Endothelial cell of umbilical vein (primary cell): Measurements from ENCODE around the gene ZCWPW2. TPM values are rescaled to one million over a fixed set of nuclear protein-coding genes. Genes with fewer than 3 reads are reported as not detected.

ENCODE experiments used
- BruUV-seq: library from RNA; stranded (reverse); fragments of 400-500 nt; replicated peaks from 2 replicates; lab custom pipeline; 2021; lab: Mats Ljungman, UMichigan
- CTCF ChIA-PET: fragments of 300-600, 350-600 bp; sonication (Branson Sonifier 250); formaldehyde crosslinking; loops from one replicate; lab custom pipeline; 2021; ENCODE audit warnings: antibody characterized with exemption, inconsistent platforms; lab: Charles Lee
- POLR2A ChIA-PET: fragments of 300-600, 350-600 bp; sonication (Branson Sonifier 250); formaldehyde crosslinking; loops from one replicate; lab custom pipeline; 2021; ENCODE audit warnings: antibody characterized with exemption, inconsistent platforms; lab: Charles Lee
- DNase-seq: peaks from one replicate; pipeline ENCODE4 v3.0.0-alpha.2; 2011; ENCODE audit warnings: low read depth, low spot score
- FAIRE-seq: peaks from 2 replicates; lab custom pipeline; 2011; peaks lifted over from hg19 to GRCh38; lab: Jason Lieb, UNC
- H2AFZ ChIP-seq: 2 replicates; pipeline ENCODE4 v1.6.0; 2012; ENCODE audit warnings: low read depth, low read length, control low read depth, inconsistent platforms
- H3K27ac ChIP-seq: 2 replicates; pipeline ENCODE4 v1.5.1; 2011; ENCODE audit warnings: low read depth, mild to moderate bottlenecking, control low read depth, low read length, moderate library complexity; ENCODE audit not compliant: insufficient read depth
- H3K27me3 ChIP-seq, 2 experiments: 2 replicates each; pipeline versions ENCODE4 v1.6.0 to v1.6.1; 2011; ENCODE audit warnings: low read length in 2 of 2, mixed read lengths in 1 of 2; ENCODE audit not compliant: control insufficient read depth in 2 of 2, insufficient read depth in 2 of 2
- H3K36me3 ChIP-seq, 2 experiments: 2 replicates in 1 of 2; 3 replicates in 1 of 2; pipeline ENCODE4 v1.5.1; 2011; ENCODE audit warnings: low read length in 2 of 2, mild to moderate bottlenecking in 1 of 2, moderate library complexity in 1 of 2; ENCODE audit not compliant: control insufficient read depth in 2 of 2, insufficient read depth in 2 of 2; ENCODE audit errors: extremely low read depth in 1 of 2
- H3K4me1 ChIP-seq: 3 replicates; pipeline ENCODE4 v1.5.1; 2011; ENCODE audit warnings: mild to moderate bottlenecking, low read length; ENCODE audit not compliant: control insufficient read depth, insufficient read depth; ENCODE audit errors: extremely low read depth
- H3K4me2 ChIP-seq: 2 replicates; pipeline ENCODE4 v1.6.1; 2011; ENCODE audit warnings: low read length, control low read depth, mixed read lengths; ENCODE audit not compliant: insufficient read depth
- H3K4me3 ChIP-seq, 3 experiments: fragments of 200-600 bp in 1 of 3; sonication (generic), shearing (Covaris generic) in 1 of 3; replicated peaks in 1 of 3; 2 replicates each; pipeline ENCODE4 v1.5.1; 2011 to 2016; ENCODE audit warnings: control low read depth in 3 of 3, low read length in 3 of 3, mild to moderate bottlenecking in 2 of 3, inconsistent platforms in 1 of 3, low read depth in 1 of 3, moderate library complexity in 1 of 3; ENCODE audit not compliant: insufficient read depth in 1 of 3
- H3K79me2 ChIP-seq: 2 replicates; pipeline ENCODE4 v1.6.0; 2012; ENCODE audit warnings: low read length, inconsistent platforms; ENCODE audit not compliant: control insufficient read depth, insufficient read depth
- H3K9ac ChIP-seq: replicated peaks from 2 replicates; pipeline ENCODE3; 2011; ENCODE audit warnings: low read length, control low read depth; ENCODE audit not compliant: insufficient read depth; ENCODE audit errors: extremely low read depth
- H3K9me1 ChIP-seq: replicated peaks from 3 replicates; pipeline ENCODE4 v1.6.0; 2011; ENCODE audit warnings: mild to moderate bottlenecking, low read length; ENCODE audit not compliant: control insufficient read depth, insufficient read depth; ENCODE audit errors: extremely low read depth
- H3K9me3 ChIP-seq: replicated peaks from 2 replicates; pipeline ENCODE4 v1.5.1; 2012; ENCODE audit warnings: low read length, inconsistent platforms; ENCODE audit not compliant: control insufficient read depth, insufficient read depth
- H4K20me1 ChIP-seq: replicated peaks from 2 replicates; pipeline ENCODE3; 2011; ENCODE audit warnings: mild to moderate bottlenecking, low read length; ENCODE audit not compliant: control insufficient read depth, insufficient read depth; ENCODE audit errors: extremely low read depth
- CTCF ChIP-seq, 2 donors: IDR thresholded peaks; 1 replicate in 1 of 2; 2 replicates in 1 of 2; pipeline ENCODE4 v1.5.1; 2011; ENCODE audit warnings: low read length in 2 of 2, mild to moderate bottlenecking in 2 of 2, moderate library complexity in 2 of 2, control low read depth in 1 of 2, inconsistent platforms in 1 of 2, low read depth in 1 of 2; ENCODE audit not compliant: insufficient read depth in 1 of 2; ENCODE audit errors: extremely low read depth in 1 of 2
- EZH2 ChIP-seq: IDR thresholded peaks from 2 replicates; pipeline ENCODE4 v1.6.1; 2012; ENCODE audit warnings: borderline replicate concordance, low read depth, mild to moderate bottlenecking, moderate library complexity, low read length, inconsistent platforms; ENCODE audit not compliant: severe bottlenecking
- FOS ChIP-seq: IDR thresholded peaks from 2 replicates; pipeline ENCODE4 v1.6.1; 2011; ENCODE audit warnings: mild to moderate bottlenecking, low read length, moderate library complexity, borderline replicate concordance; ENCODE audit not compliant: insufficient read depth
- GATA2 ChIP-seq: IDR thresholded peaks from 2 replicates; pipeline ENCODE4 v1.7.0; 2011; ENCODE audit warnings: low read depth, mild to moderate bottlenecking, moderate library complexity, mixed read lengths, low read length; ENCODE audit not compliant: insufficient read length, insufficient read depth
- JUN ChIP-seq: IDR thresholded peaks from 2 replicates; pipeline ENCODE4 v1.6.1; 2011; ENCODE audit warnings: borderline replicate concordance, low read depth; ENCODE audit not compliant: insufficient read length, insufficient read depth
- MAX ChIP-seq: IDR thresholded peaks from 2 replicates; pipeline ENCODE4 v1.6.1; 2011; ENCODE audit not compliant: insufficient read depth, insufficient read length
- MYC ChIP-seq: IDR thresholded peaks from one replicate; pipeline ENCODE4 v1.6.1; 2011; ENCODE audit warnings: mild to moderate bottlenecking, low read depth, low read length
- POLR2A ChIP-seq: IDR thresholded peaks from 2 replicates; pipeline ENCODE4 v1.6.1; 2012; ENCODE audit warnings: low read depth, mild to moderate bottlenecking, control low read depth, low read length
- POLR2AphosphoS5 ChIP-seq: IDR thresholded peaks from 2 replicates; pipeline ENCODE4 v1.6.1; 2012; ENCODE audit warnings: low read depth, mild to moderate bottlenecking, control low read depth, low read length, moderate library complexity; ENCODE audit not compliant: insufficient read depth
- dilution Hi-C: fragments of 300-500 bp; cut with MboI; formaldehyde crosslinking; loops from one replicate; pipeline ENCODE4 v1.15.0; 2019; ENCODE audit warnings: low sequenced_read_pairs; ENCODE audit not compliant: extremely low pct_ligation_motif_present
- intact Hi-C: fragments of 100-400 bp; cut with micrococcal nuclease; formaldehyde crosslinking; loops from one replicate; pipeline ENCODE4 v1.10.0; 2022
- polyA plus RNA-seq, 4 experiments: library from polyadenylated mRNA; depleted of rRNA in 3 of 4; stranded (reverse) in 3 of 4; unstranded in 1 of 4; fragments of >200 nt; gene quantifications; 2 replicates each; pipeline versions ENCODE4 v1.2.1 to v1.2.3, GENCODE V29; 2011 to 2012; ENCODE audit warnings: missing spikeins in 1 of 4
- total RNA-seq: library from RNA; stranded (reverse); gene quantifications from 2 replicates; pipeline ENCODE4 v1.2.3, GENCODE V29; 2021

ZCWPW2 gene
- total and polyA plus RNA-seq, 2 donors (not counting 3 experiments of a cell fraction or from before 2014, with no cell fraction given), result 0.04 to 0.40 TPM

GRCh38 chr3:28345690-28346089 lies 2.8 kb upstream of the ZCWPW2 start:
- no TSS peak for BruUV-seq
- H3K4me2 ChIP-seq, result no peak overlapping the region
- H3K27me3 ChIP-seq, result no peaks in the 10 kb centered on the region
- no peak overlapping the region for H3K27ac ChIP-seq
- intact Hi-C loops, result loop anchor here (10.0 kb wide), 1 partner anchor 891 kb away; no protein-coding TSS in a partner anchor
- H3K79me2 ChIP-seq, result peaks cover 35% of the 10 kb centered on the region
- H3K9ac ChIP-seq, result no peak overlapping the region
- H4K20me1 ChIP-seq, result peaks cover 2% of the 10 kb centered on the region
- H3K9me1 ChIP-seq, result no peaks in the 10 kb centered on the region
- H2AFZ ChIP-seq, result no peak overlapping the region
- FAIRE-seq (no peak), DNase-seq (no peak)
- no peak overlapping the region for H3K4me3 ChIP-seq
- no peaks in the 10 kb centered on the region for H3K36me3 ChIP-seq
- ChIA-PET POLR2A (no interaction called here), CTCF (no interaction called here)
- dilution Hi-C loops, result no loop called here
- no peak for TF ChIP-seq POLR2A
- no peak for TF ChIP-seq FOS
- TF ChIP-seq JUN, result no peak
- TF ChIP-seq MYC, result no peak
- no peak for TF ChIP-seq GATA2
- no peak for TF ChIP-seq MAX
- no peak for TF ChIP-seq POLR2AphosphoS5
- no peak for TF ChIP-seq EZH2
- TF ChIP-seq CTCF (IDR thresholded peaks at IDR 0.05; ENCODE audit: extremely low read depth in 1 of 2, insufficient read depth in 1 of 2, low read depth in 1 of 2, low read length in 2 of 2), result no peak
- no peaks in the 10 kb centered on the region for H3K9me3 ChIP-seq
- peaks cover 16% of the 10 kb centered on the region for H3K4me1 ChIP-seq
